K562 (cell line): ENCODE data around the gene DIO3. TPM values are rescaled to one million over a fixed set of nuclear protein-coding genes. Genes with fewer than 3 reads are reported as not detected.

ENCODE experiments used
- ATAC-seq: fragments of 200-7000 bp; cut with Tn5 transposase; 3 replicates; pipeline ENCODE4 v1.9.1; 2020; ENCODE audit warnings: moderate library complexity
- BruUV-seq: library from RNA; stranded (reverse); fragments of 400-500 nt; replicated peaks from 2 replicates; lab custom pipeline; 2021; lab: Mats Ljungman, UMichigan
- CTCF ChIA-PET: fragments of 300-600 bp; formaldehyde crosslinking; extraction: SDS; loops from one replicate; lab custom pipeline; 2021; ENCODE audit warnings: low intra/inter-chr PET ratio; lab: Yijun Ruan, JAX
- POLR2A ChIA-PET: fragments of 300-600, 350-650 bp; sonication (Branson Sonifier 250); formaldehyde crosslinking; extraction: SDS; loops from one replicate; lab custom pipeline; 2021; ENCODE audit warnings: antibody characterized with exemption, inconsistent platforms; lab: Yijun Ruan, JAX
- DNase-seq, 4 experiments: peaks; one replicate each; pipeline versions ENCODE4 v3.0.0 to v3.0.0-alpha.2; 2011 to 2018; ENCODE audit warnings: low spot score in 3 of 4, mixed read lengths in 3 of 4; ENCODE audit errors: extremely low read depth in 1 of 4
- FAIRE-seq: peaks from 2 replicates; lab custom pipeline; 2011; peaks lifted over from hg19 to GRCh38; lab: Jason Lieb, UNC
- H2AFZ ChIP-seq: 2 replicates; pipeline ENCODE4 v1.6.0; 2011; ENCODE audit warnings: low read depth, low read length, control low read depth, inconsistent platforms
- H3K27ac ChIP-seq: fragments of 200-600 bp; 3 replicates; pipeline ENCODE4 v1.8.0; 2011; ENCODE audit warnings: low read depth, mild to moderate bottlenecking, control low read depth, inconsistent platforms, low read length, moderate library complexity, mixed read lengths; ENCODE audit errors: extremely low read depth
- H3K27me3 ChIP-seq, 2 experiments: fragments of 300-600 bp in 1 of 2; 2 replicates in 1 of 2; 3 replicates in 1 of 2; pipeline versions ENCODE4 v1.6.0 to v1.8.0; 2011; ENCODE audit warnings: inconsistent platforms in 2 of 2, low read length in 2 of 2, mild to moderate bottlenecking in 1 of 2, mixed read lengths in 1 of 2, moderate library complexity in 1 of 2; ENCODE audit not compliant: control insufficient read depth in 2 of 2, insufficient read depth in 2 of 2
- H3K36me3 ChIP-seq: fragments of 300-600 bp; 3 replicates; pipeline ENCODE4 v1.8.0; 2011; ENCODE audit warnings: mild to moderate bottlenecking, low read length, inconsistent platforms; ENCODE audit not compliant: control insufficient read depth, insufficient read depth
- H3K4me1 ChIP-seq, 2 experiments: fragments of 200-600 bp in 1 of 2; replicated peaks in 1 of 2; 2 replicates in 1 of 2; 3 replicates in 1 of 2; pipeline versions ENCODE4 v1.5.1 to v1.8.0; 2011; ENCODE audit warnings: inconsistent platforms in 2 of 2, low read length in 2 of 2, mild to moderate bottlenecking in 1 of 2, mixed read lengths in 1 of 2, moderate library complexity in 1 of 2; ENCODE audit not compliant: control insufficient read depth in 2 of 2, insufficient read depth in 2 of 2
- H3K4me2 ChIP-seq: 2 replicates; pipeline ENCODE4 v1.6.1; 2011; ENCODE audit warnings: low read length, control low read depth, inconsistent platforms, mixed read lengths; ENCODE audit not compliant: insufficient read depth
- H3K4me3 ChIP-seq: fragments of 200-600 bp; sonication (generic), shearing (Covaris generic); 2 replicates; pipeline ENCODE4 v1.5.1; 2016; ENCODE audit warnings: control low read depth, inconsistent platforms
- H3K79me2 ChIP-seq: fragments of 200-600 bp; 3 replicates; pipeline ENCODE4 v1.8.0; 2011; ENCODE audit warnings: low read length, inconsistent platforms; ENCODE audit not compliant: control insufficient read depth, insufficient read depth
- H3K9ac ChIP-seq, 2 experiments: 2 replicates each; pipeline versions ENCODE4 v1.6.0 to v1.6.1; 2011; ENCODE audit warnings: low read depth in 2 of 2, low read length in 2 of 2, control low read depth in 1 of 2, inconsistent platforms in 1 of 2, mild to moderate bottlenecking in 1 of 2, mixed read lengths in 1 of 2; ENCODE audit not compliant: insufficient read depth in 1 of 2
- H3K9me1 ChIP-seq: one replicate; pipeline ENCODE4 v1.6.0; 2011; ENCODE audit warnings: inconsistent platforms, mild to moderate bottlenecking, low read length, moderate library complexity; ENCODE audit not compliant: control insufficient read depth, insufficient read depth
- H3K9me3 ChIP-seq: replicated peaks from 2 replicates; pipeline ENCODE4 v1.5.1; 2011; ENCODE audit warnings: low read depth, low read length, inconsistent platforms; ENCODE audit not compliant: control insufficient read depth, insufficient read depth
- H4K20me1 ChIP-seq: replicated peaks from 2 replicates; pipeline ENCODE4 v1.6.1; 2011; ENCODE audit warnings: low read length, inconsistent platforms, mixed read lengths; ENCODE audit not compliant: control insufficient read depth, insufficient read depth
- CXXC5 ChIP-seq: fragments of 250-450 bp; sonication (Bioruptor Pico); IDR thresholded peaks from 2 replicates; pipeline ENCODE4 v1.8.0; 2022; ENCODE audit warnings: inconsistent platforms, mild to moderate bottlenecking, moderate library complexity
- MEIS2 ChIP-seq: fragments of 450-650 bp; IDR thresholded peaks from 2 replicates; pipeline ENCODE4 v1.6.1; 2014; ENCODE audit warnings: mild to moderate bottlenecking; ENCODE audit not compliant: partially characterized antibody
- MXI1 ChIP-seq: IDR thresholded peaks from 2 replicates; pipeline ENCODE4 v1.6.1; 2011; ENCODE audit warnings: low read depth, mild to moderate bottlenecking, improper control_type of control experiment, low read length
- MYC ChIP-seq, 2 experiments: fragments of 250-450 bp in 1 of 2; sonication (Bioruptor Pico) in 1 of 2; IDR thresholded peaks; 2 replicates each; pipeline versions ENCODE4 v1.5.1 to v1.6.1; 2012 to 2021; ENCODE audit warnings: low read depth in 2 of 2, borderline replicate concordance in 1 of 2, improper control_type of control experiment in 1 of 2, low read length in 1 of 2, mild to moderate bottlenecking in 1 of 2, moderate library complexity in 1 of 2
- NCOA4 ChIP-seq: fragments of 450-650 bp; IDR thresholded peaks from 2 replicates; pipeline ENCODE4 v1.6.1; 2018; ENCODE audit warnings: mild to moderate bottlenecking; ENCODE audit not compliant: partially characterized antibody
- XRCC5 ChIP-seq: fragments of 200-400 bp; formaldehyde crosslinking; IDR thresholded peaks from 2 replicates; pipeline ENCODE4 v1.6.1; 2017; ENCODE audit warnings: low read depth, mild to moderate bottlenecking, low read length
- ZNF561 ChIP-seq: fragments of 450-650 bp; formaldehyde crosslinking; conservative IDR thresholded peaks from 2 replicates; pipeline ENCODE4 v1.4.0; 2020; ENCODE audit warnings: mild to moderate bottlenecking, moderate library complexity
- WGBS: fragments of 100-300 bp; shearing (Covaris generic); methylation state at CpG from one replicate; pipeline ENCODE4 v1.1.6; 2016; ENCODE audit warnings: low coverage, mixed read lengths; ENCODE audit not compliant: insufficient coverage; ENCODE audit errors: missing lambda C conversion rate; 5-methylcytosine and 5-hydroxymethylcytosine counted together
- in situ Hi-C: fragments of 300-500 bp; cut with MboI; formaldehyde crosslinking; loops from 4 replicates; pipeline ENCODE4 v1.15.0; 2018; ENCODE audit warnings: inconsistent platforms, mixed read lengths
- intact Hi-C: fragments of 100-400 bp; cut with micrococcal nuclease; formaldehyde crosslinking; loops from 2 replicates; pipeline ENCODE4 v1.14.2; 2022
- polyA plus RNA-seq, 8 experiments: library from polyadenylated mRNA; depleted of rRNA in 4 of 8; stranded (reverse) in 5 of 8; unstranded in 3 of 8; fragments of >200 nt; fragmentation: Nextera tagmentation in 2 of 8; fragmentation: Illumina TruSeq in 1 of 8; extraction: Ambion mirVana in 2 of 8; extraction: Trizol in 1 of 8; gene quantifications; 2 replicates each; pipeline versions ENCODE4 v1.2.1 to v1.2.3, GENCODE V29; 2011 to 2014; ENCODE audit warnings: inconsistent platforms in 1 of 8, missing spikeins in 1 of 8
- total RNA-seq, 7 experiments: library from RNA; depleted of rRNA in 6 of 7; stranded (reverse); fragments of >200 nt in 6 of 7; fragmentation: Illumina TruSeq in 2 of 7; extraction: Trizol in 2 of 7; gene quantifications; 2 replicates each; pipeline versions ENCODE4 v1.2.1 to v1.2.3, GENCODE V29; 2011 to 2021; ENCODE audit warnings: low replicate concordance in 1 of 7
- TF ChIP-seq, protein P1 (sequence below): fragments of 450-650 bp; IDR thresholded peaks from 2 replicates; pipeline ENCODE4 v1.6.1; 2018; ENCODE audit not compliant: partially characterized antibody

Gene DIO3
- total and polyA plus RNA-seq, 9 of the 15 experiments (the other 6 are each of a cell fraction or from before 2014, with no cell fraction given): not detected

DNA sequence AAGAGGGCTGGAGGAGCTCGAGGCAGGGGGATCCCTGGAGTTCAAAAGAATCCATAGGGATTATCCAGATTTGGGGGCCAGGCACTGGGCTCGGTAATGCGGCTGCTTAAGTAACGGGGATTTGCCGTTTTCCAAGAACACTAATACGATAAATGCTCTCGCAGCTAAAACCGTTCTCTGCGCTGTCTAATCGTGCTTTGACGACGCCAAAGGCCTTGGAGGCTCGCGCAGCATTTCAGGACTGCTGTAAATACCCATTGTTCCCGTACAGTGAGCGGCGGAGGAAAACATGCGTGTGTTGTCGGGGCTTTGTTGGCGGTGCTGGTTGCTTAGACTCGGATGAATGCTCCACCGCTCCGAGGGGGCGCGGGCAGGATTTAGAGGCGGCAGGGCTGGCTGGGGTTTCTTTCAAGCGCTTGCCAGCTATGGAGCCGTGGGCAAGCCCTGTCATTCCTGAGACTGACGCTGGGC is 26.2 kb downstream of the DIO3 start:
- ATAC-seq: no peak
- no peaks in the 10 kb centered on the region for H3K36me3 ChIP-seq
- DNase-seq: no peak
- TF ChIP-seq MXI1 (no peak), NCOA4 (no peak), MEIS2 (no peak), XRCC5 (no peak), ZNF561 (CRISPR knock-in tag) (no peak), MYC (IDR thresholded peaks at IDR 0.05; ENCODE audit: low read depth, low read length) (no peak), MYC (CRISPR knock-in tag; IDR thresholded peaks at IDR 0.05; ENCODE audit: borderline replicate concordance, low read depth) (no peak), CXXC5 (no peak)
- TF ChIP-seq, protein P1, sequence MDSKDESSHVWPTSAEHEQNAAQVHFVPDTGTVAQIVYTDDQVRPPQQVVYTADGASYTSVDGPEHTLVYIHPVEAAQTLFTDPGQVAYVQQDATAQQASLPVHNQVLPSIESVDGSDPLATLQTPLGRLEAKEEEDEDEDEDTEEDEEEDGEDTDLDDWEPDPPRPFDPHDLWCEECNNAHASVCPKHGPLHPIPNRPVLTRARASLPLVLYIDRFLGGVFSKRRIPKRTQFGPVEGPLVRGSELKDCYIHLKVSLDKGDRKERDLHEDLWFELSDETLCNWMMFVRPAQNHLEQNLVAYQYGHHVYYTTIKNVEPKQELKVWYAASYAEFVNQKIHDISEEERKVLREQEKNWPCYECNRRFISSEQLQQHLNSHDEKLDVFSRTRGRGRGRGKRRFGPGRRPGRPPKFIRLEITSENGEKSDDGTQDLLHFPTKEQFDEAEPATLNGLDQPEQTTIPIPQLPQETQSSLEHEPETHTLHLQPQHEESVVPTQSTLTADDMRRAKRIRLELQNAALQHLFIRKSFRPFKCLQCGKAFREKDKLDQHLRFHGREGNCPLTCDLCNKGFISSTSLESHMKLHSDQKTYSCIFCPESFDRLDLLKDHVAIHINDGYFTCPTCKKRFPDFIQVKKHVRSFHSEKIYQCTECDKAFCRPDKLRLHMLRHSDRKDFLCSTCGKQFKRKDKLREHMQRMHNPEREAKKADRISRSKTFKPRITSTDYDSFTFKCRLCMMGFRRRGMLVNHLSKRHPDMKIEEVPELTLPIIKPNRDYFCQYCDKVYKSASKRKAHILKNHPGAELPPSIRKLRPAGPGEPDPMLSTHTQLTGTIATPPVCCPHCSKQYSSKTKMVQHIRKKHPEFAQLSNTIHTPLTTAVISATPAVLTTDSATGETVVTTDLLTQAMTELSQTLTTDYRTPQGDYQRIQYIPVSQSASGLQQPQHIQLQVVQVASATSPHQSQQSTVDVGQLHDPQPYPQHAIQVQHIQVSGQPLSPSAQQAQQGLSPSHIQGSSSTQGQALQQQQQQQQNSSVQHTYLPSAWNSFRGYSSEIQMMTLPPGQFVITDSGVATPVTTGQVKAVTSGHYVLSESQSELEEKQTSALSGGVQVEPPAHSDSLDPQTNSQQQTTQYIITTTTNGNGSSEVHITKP: no peak

More for the DNA sequence above, 26.2 kb downstream of the DIO3 start:
- Histone ChIP-seq H3K27ac (no peak overlapping the region), H3K4me3 (no peak overlapping the region), H3K4me2 (no peak overlapping the region), H2AFZ (no peak overlapping the region), H4K20me1 (no peaks in the 10 kb centered on the region), H3K27me3 (peaks cover 0 to 11% of the 10 kb centered on the region in 2 experiments; a peak in 1 of 5 replicates), H3K4me1 (peaks cover 0 to 16% of the 10 kb centered on the region in 2 experiments; a peak in 2 of 5 replicates), H3K9ac (no peak overlapping the region), H3K79me2 (no peaks in the 10 kb centered on the region), H3K9me1 (no peaks in the 10 kb centered on the region), H3K9me3 (no peaks in the 10 kb centered on the region)
- CTCF ChIA-PET: no interaction called here
- 50% methylated on average over 28 of the region's 29 CpGs for WGBS
- POLR2A ChIA-PET: interaction anchor here (0.6 kb wide), 1 partner anchor 97 kb away, joined by 3 read pairs; no protein-coding TSS in a partner anchor
- intact Hi-C loops (no loop called here), in situ Hi-C loops (no loop called here)
- no TSS peak for BruUV-seq
- no peak for FAIRE-seq
